ENCODE results near the gene MRPS11. TPM values are rescaled to one million over a fixed set of nuclear protein-coding genes. Genes with fewer than 3 reads are reported as not detected.
A peak's percentile ranks its signal among the peaks of the same experiment; 100 is the strongest.

The MRPS11 gene
- total RNA-seq, 1 donor: 17.7 TPM

GRCh38 chr15:88454867-88455810 lies 12.4 kb upstream of the MRPS11 start:
- Histone ChIP-seq H3K4me3 (ENCODE audit: insufficient read depth, low read length) (peak overlapping the region; percentile 26), H3K27ac (ENCODE audit: low read depth, low read length) (no peak overlapping the region), H4K20me1 (ENCODE audit: insufficient read depth, low read length) (no peaks in the 10 kb centered on the region), H3K27me3 (ENCODE audit: insufficient read depth, low read length) (no peaks in the 10 kb centered on the region), H3K4me1 (ENCODE audit: insufficient read depth, low read length) (peaks cover 15% of the 10 kb centered on the region), H3K9me3 (ENCODE audit: low read depth, low read length) (no peaks in the 10 kb centered on the region), H3K4me2 (ENCODE audit: insufficient read depth, low read length) (peak overlapping the region; percentile 39), H3K79me2 (ENCODE audit: insufficient read depth, low read length) (no peaks in the 10 kb centered on the region), H3K36me3 (ENCODE audit: insufficient read depth, low read length) (peaks cover 11% of the 10 kb centered on the region), H2AFZ (ENCODE audit: low read length) (peak overlapping the region; percentile 77)
- peak; percentile 93 for DNase-seq (ENCODE audit: insufficient read length, low spot score, missing footprints)
- TF ChIP-seq CTCF (IDR thresholded peaks at IDR 0.05; ENCODE audit: extremely low read depth, low read depth, low read length): peak; percentile 84

GRCh38 chr15:88456733-88457132 lies 10.8 kb upstream of the MRPS11 start:
- H4K20me1 ChIP-seq (ENCODE audit: insufficient read depth, low read length): no peaks in the 10 kb centered on the region
- H3K4me1 ChIP-seq (ENCODE audit: insufficient read depth, low read length): peaks cover 15% of the 10 kb centered on the region
- no peak for TF ChIP-seq CTCF (IDR thresholded peaks at IDR 0.05; ENCODE audit: extremely low read depth, low read depth, low read length)

GRCh38 chr15:88463870-88464532 lies 3.5 kb upstream of the MRPS11 start:
- H3K27me3 ChIP-seq (ENCODE audit: insufficient read depth, low read length): no peaks in the 10 kb centered on the region
- TF ChIP-seq CTCF (IDR thresholded peaks at IDR 0.05; ENCODE audit: extremely low read depth, low read depth, low read length): no peak
- H2AFZ ChIP-seq (ENCODE audit: low read length): no peak overlapping the region
- H4K20me1 ChIP-seq (ENCODE audit: insufficient read depth, low read length): no peaks in the 10 kb centered on the region
- no peak overlapping the region for H3K4me3 ChIP-seq (ENCODE audit: insufficient read depth, low read length)
- H3K9me3 ChIP-seq (ENCODE audit: low read depth, low read length): no peaks in the 10 kb centered on the region
- H3K27ac ChIP-seq (ENCODE audit: low read depth, low read length): no peak overlapping the region
- DNase-seq (ENCODE audit: insufficient read length, low spot score, missing footprints): no peak
- peaks cover 24% of the 10 kb centered on the region for H3K4me1 ChIP-seq (ENCODE audit: insufficient read depth, low read length)
- peaks cover 43% of the 10 kb centered on the region for H3K36me3 ChIP-seq (ENCODE audit: insufficient read depth, low read length)
- H3K79me2 ChIP-seq (ENCODE audit: insufficient read depth, low read length): peaks cover 24% of the 10 kb centered on the region
- no peak overlapping the region for H3K4me2 ChIP-seq (ENCODE audit: insufficient read depth, low read length)

More at GRCh38 chr15:88456733-88457132, 10.8 kb upstream of the MRPS11 start:
- H3K27ac ChIP-seq (ENCODE audit: low read depth, low read length): no peak overlapping the region
- no peak for DNase-seq (ENCODE audit: insufficient read length, low spot score, missing footprints)
- no peaks in the 10 kb centered on the region for H3K79me2 ChIP-seq (ENCODE audit: insufficient read depth, low read length)
- no peaks in the 10 kb centered on the region for H3K27me3 ChIP-seq (ENCODE audit: insufficient read depth, low read length)
- no peak overlapping the region for H2AFZ ChIP-seq (ENCODE audit: low read length)
- H3K36me3 ChIP-seq (ENCODE audit: insufficient read depth, low read length): peaks cover 18% of the 10 kb centered on the region
- no peak overlapping the region for H3K4me3 ChIP-seq (ENCODE audit: insufficient read depth, low read length)
- H3K9me3 ChIP-seq (ENCODE audit: low read depth, low read length): no peaks in the 10 kb centered on the region
- no peak overlapping the region for H3K4me2 ChIP-seq (ENCODE audit: insufficient read depth, low read length)

Measured in osteoblast (primary cell).